Measurements from ENCODE around the gene ASF1A.
A peak's percentile ranks its signal among the peaks of the same experiment; 100 is the strongest.

Gene ASF1A

DNA sequence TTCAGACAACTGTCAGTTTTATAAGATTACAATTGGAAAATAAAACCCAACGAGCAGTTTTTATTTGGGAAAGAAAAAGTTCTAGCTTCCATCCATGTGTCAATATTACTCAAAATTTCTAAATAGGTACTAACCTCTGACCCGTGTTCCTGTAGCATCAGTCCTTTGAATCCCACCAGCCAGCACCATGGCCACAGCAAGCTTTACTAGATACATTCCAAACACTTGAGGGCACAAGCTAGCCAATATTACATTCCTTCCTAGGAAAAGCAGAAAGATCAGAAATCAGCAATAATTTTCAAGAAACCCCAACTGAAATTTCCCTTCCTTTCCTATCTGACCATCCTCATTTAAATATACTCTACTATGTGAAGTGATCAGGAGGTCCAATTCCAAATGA lies 19.2 kb downstream of the ASF1A start:
- no peak for DNase-seq (ENCODE audit: low read depth, low spot score)

DNA sequence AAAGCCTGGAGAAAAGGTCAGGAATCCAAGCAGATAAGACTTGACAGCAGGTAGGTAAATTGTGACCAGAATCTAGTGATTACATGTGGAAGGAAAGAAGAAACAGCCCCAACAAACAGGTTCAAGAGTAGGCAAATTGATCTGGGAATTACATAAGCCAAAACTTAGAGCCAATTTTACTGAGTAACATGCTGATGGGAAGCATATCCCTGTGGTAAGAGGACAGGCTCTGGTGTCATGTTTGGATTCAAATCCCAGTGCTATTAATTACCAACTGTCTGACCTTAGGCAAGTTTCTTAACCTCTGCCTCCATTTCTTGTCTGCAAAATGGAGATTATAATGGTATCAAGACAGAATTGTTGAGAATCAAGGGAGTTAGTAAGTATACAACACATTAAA lies 20.6 kb downstream of the ASF1A start:
- no peak for DNase-seq (ENCODE audit: low read depth, low spot score)

DNA sequence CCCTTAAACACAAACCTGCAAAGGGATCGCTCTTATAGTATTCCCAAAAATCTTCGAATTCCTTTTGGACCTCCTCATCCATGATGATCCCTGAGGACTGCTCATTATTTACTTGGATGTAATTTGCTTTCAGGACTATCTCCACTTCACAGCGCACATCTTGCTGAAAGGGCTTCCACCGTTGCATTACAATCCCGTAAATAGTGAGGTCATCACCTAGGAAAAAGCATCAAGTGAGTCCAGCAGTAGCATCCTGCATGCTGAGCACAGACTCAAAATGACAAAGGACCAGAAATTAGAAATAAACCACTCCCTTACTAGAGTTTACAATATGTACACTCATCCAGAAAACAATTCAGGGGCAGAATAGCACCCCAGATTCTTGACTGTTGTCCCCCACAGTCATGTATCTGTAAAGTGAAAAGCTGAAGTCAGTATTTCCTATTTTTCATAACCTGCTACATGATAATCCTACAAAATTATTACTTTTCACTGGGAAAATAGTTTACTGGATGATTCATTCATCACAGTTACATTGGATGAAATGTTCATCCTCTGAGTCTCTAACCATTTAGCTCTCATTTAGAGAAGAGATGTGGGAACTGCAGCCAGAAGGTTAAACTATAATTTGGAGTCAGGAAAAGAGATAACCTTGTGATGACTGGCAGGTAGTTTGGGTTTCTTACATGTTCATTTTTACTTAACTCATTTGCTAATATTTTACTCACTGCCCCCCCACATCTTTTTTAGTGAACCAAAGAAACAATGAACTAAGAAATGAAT lies 23.8 kb downstream of the ASF1A start:
- no peak for DNase-seq (ENCODE audit: low read depth, low spot score)

DNA sequence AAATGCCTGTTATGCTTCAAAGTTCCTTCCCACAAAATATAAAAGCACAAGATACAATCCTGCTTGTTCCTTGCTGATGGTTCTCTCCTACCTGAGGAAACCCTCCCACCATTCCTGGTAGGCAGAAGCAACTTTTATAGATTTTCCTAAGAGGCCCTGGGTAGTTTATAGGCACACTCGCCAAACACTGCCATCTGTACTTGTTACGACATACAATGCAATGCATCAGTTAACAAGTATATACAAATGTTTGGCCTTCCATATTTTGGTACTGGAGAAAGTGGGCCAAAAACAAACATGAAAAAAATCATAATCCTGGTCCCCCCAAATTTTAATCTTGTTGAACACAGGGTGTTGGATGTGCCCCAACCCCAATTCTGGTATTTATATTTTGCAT lies 24.4 kb downstream of the ASF1A start:
- DNase-seq (ENCODE audit: low read depth, low spot score) = no peak

DNA sequence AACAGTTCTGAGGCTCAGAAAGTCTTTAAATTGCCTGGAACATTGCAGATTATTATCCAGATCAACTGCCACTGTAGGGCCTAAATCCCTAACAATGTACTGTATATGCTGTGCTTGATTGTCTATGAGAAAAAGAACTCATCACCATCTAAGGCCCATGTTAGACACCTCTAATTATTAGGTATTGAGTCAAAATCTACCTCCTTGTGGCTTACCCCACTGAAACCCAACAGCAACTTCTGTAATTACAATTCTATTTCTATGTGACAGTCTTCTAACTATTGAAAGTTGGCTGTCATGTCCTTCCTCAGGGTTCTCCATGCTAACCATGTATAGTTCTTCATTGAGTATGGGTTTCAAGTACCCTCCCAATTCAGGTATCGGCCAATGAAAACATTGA lies 27.1 kb downstream of the ASF1A start:
- DNase-seq (ENCODE audit: low read depth, low spot score) = no peak

DNA sequence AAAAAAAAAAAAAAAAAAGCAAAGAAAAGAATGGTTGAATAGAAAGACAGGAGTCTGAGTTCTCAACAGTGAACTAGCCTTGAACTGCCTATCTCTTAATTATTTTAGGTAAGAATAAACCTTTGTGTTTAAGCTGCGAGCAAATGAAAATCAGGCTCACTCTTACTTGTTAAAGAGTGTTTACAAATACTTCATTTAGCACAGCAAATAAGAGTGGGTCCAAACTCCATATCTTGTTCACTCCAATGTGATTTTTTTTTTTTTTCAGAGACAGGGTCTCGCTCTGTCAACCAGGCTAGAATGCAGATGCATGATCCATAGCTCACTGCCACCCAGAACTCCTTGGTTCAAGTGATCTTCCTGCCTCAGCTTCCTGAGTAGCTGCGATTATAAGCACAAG lies 29.1 kb downstream of the ASF1A start:
- no peak for DNase-seq (ENCODE audit: low read depth, low spot score)

DNA sequence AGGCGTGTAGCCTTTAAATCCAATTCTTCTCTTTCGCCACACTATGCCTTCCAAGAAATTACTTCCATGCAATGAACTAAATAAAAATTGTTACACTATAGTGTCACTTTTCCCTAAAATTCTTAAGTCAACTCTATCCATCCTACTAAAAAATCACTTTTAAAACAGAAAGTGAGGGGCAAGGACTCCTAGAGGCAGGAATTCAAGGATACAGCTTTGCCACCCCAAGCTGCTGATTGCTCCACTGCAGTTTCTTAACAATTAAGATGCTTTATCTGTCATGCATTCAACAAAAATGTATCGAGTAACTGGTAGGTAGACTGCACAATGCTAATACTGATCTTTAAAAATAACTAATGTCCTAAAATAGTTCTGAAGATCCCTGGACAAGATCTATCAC lies 36.7 kb downstream of the ASF1A start:
- no peak for DNase-seq (ENCODE audit: low read depth, low spot score)

DNA sequence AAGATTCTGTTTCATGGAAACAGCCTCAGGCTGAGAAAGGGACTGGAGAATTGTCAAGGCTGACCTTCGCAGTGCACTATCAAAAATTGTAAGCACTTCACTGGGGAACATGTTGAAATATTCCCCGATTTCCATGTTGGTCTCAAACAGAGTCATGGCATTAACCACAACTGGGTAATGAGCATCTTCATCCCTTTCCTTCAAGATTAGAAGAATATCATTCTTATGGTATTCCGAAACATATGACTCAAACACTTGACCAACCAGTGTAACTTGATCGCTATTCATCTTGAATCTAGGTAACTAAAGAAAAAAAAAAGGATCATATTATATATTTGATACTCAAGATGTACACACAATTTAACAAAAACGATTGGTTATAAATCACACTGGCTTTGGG lies 37.5 kb downstream of the ASF1A start:
- DNase-seq (ENCODE audit: low read depth, low spot score) = no peak

DNA sequence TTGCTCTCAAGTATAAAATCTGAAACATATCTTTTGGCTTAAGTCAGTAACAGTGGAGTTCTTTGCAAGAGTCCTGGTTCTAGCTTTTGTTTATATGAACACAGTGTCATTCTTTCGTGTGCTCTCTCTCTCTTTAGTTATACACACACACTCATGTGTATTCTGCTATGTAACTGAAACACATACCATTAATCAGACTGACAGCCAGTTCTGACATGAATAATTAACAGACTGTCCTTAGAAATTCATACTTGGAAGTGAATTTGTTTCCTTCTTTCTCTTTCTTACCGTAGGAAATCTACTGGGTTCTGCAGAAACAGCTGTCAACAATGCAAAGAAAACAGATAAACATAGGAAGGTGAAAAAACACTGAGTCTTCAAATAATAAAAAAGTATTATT lies 38.5 kb downstream of the ASF1A start:
- DNase-seq (ENCODE audit: low read depth, low spot score) = no peak

DNA sequence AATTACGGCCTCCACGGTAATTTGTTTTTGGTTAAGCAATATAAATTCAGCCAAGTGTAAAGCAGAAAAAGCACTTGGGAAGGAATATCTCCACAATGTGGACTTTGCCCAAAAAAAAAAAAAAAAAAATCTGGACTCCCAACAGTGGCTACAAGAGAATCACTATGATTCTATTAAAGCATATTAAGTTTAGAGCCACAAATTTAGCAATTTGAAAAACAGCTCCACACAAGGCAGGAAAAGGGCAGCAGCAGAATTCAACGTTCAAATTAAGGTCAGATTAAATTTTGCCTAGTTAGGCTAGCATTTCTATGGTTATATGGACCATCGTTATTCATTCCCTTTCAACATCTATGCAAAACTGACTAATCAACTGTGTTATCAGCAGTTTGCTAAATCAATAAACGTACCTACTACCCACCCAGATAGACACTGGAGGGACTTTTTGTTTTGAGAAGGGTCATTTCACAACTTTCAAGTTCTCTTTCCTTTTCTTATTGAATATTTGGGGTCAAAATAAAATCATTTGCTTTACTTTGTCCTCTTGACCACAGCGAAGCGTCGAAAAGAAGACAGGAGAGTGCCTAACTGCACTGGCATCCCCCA lies 40.0 kb downstream of the ASF1A start:
- no peak for DNase-seq (ENCODE audit: low read depth, low spot score)

DNA sequence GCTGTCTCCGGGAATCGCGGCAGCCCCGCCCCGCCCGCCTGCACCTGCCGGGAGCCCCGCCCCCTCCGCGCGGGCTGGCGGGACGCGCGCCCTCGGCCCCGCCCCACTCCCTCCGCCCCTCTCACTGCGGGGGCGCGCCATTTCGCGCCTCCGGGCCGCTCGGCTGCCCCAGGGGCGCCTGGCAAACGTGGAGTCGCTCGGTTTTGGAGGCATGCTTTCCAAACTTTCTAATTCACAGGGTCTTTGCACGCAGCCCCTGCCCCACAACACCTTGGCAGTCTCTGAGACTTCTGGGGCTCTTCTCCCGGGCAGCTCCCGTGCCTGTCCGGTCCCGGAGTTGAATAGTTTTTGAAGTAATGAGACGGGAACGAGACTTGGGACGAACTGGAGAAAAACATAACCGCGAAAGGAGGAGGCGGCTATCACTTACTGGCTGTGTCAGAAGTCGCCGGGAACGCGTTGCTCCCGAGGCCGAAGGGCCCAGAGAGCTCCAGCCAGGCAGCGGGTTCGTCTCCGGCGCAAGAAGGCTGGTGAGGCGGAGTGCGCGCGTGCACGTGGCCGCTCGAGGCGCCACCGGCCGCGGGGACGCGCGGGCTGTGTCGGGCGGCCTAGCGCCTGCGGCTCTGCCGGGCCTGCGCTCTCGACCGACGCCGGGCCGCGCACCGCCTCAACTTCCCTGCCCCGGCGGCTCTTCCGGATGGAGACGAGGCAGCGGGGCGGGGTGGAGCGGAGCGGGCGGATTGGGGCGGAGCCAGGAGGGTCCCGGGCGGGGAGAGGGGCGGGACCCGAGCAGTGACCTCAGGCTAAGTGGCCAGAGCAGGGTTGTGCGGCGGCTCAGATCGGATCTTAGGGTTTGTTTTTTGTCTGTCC lies 40.7 kb downstream of the ASF1A start, which contains the start of gene MCM9:
Gene MCM9 (minus strand): TSS at position 699 of the 870 bp plus-strand sequence. CDS start 3,436 bp downstream, outside the sequence.
- peak; percentile 74 for DNase-seq (ENCODE audit: low read depth, low spot score)

DNA sequence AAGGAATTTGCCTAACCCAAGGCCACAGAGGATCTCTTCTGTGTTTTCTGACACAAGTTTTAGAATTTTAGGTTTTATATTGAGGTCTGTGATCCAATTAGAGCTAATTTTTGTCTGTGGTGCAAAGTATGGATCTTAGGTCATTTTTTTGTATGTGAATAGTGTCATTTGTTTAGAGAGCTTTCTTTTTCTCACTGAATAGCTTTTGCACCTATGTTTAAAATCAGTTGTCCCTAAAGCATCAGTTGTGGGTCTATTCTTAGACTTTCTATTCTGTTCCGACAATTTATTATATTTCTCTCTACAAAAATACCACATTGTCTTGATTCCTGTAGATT lies 41.3 kb downstream of the ASF1A start:
- no peak for DNase-seq (ENCODE audit: low read depth, low spot score)

DNA sequence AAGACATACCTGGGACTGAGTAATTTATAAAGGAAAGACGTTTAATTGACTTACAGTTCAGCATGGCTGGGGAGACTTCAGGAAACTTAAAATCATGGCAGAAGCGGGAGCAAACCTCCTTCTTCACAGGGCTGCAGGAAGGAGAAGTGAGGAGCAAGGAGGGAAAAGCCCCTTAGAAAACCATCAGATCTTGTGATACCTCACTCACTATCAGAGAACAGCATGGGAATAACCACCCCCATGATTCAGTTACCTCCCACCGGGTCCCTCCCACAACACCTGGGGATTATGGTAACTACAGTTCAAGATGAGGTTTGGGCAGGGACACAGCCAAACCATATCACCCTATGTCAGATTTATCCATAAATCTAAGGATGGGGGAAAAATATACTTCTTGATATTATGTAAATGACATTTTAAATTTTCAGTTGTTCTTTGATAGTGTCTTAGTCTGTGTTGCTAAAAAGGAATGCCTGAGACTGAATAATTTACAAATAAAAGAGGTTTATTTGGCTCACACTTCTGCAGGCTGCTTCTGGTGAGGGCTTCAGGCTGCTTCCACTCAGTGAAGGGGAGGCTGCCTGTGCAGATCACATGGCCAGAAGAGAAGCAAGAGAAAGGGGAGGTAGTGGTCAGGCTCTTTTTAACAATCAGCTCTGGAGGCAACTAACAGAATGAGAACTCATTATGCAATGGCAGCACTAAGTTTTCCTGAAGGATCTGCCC lies 42.2 kb downstream of the ASF1A start:
- DNase-seq (ENCODE audit: low read depth, low spot score) = no peak

DNA sequence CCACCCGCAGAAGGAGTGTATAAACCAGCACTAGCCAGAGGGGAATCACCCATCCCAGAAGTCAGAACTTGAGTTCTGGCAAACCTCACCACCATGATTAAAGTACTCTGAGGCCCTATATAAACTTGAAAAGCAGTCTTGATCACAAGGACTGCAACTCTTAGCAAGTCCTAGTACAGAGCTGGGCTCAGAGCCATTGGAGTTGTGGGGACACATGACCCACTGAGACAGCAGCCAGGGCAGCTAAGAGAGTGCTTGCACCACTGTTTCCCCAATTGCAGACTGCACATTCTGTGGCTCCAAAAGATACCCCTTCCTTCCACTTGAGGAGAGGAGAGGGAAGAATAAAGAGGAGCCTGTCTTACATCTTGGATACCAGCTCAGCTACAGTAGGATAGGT lies 45.7 kb downstream of the ASF1A start:
- DNase-seq (ENCODE audit: low read depth, low spot score) = no peak

DNA sequence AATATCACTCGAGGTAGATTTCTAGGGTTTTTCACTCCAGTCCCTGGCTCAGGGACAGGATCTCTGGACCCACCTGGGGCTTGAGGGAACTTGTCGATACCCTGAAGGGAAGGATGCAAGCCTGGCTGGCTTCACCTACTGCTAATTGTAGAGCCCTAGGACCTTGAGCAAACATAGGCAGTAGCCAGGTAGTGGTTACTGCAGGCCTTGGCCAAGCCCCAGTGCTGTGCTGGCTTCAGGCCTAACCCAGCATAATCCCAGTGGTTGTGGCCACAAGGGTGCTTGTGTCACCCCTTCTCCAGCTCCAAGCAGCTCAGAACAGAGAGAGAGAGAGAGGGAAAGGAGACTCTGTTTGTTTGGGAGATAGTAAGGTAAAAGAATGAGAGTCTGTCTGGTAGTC lies 46.8 kb downstream of the ASF1A start:
- DNase-seq (ENCODE audit: low read depth, low spot score) = no peak

DNA sequence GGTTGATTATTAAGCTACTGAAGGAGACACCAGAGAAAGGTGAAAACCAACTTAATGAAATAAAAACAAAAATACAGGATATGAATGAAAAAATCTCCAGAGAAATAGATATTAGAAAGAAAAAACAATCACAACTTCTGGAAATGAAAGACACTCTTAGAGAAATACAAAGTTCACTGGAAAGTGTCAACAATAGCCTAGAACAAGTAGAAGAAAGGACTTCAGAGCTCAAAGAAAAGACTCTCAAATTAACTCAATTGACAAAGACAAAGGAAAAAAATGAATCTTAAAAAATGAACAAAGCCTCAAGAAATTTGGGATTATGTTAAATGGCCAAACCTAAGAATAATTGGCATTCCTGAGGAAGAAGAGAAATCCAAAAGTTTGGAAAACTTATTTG lies 51.3 kb downstream of the ASF1A start:
- DNase-seq (ENCODE audit: low read depth, low spot score) = no peak

DNA sequence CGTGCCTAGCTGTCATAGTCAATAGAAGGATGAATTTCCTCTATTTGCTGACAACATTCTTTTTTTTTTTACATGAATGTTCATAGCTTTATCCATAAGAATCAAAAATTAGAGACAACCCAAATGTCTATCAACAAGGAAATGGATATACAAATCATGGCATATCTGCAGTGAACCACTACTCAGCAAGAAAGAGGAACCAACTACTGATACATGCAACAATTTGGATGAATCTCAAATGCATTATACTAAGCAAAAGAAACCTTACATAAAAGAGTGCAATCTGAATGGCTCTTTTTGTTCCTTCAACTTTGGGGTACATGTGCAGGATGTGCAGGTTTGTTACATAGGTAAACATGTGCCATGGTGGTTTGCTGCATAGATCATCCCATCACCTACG lies 58.7 kb downstream of the ASF1A start:
- no peak for DNase-seq (ENCODE audit: low read depth, low spot score)

DNA sequence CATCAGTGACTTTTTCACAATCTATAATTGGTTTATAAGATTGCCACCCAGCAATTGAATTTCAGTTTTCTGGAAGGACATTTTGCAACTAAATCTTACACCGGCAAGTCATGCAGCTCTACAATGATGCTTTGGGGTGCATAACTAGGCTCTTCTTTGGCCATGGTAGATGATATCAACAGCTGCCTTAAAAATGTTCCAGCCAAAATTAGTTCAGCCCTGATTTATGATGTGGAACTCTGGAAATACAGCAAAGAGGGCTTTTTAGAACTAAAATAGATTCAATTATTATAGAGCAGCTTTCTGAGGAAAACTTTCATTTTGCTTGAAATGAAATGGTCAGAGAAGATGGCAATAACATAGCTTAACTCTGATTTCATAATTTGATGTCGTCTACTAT lies 59.4 kb downstream of the ASF1A start:
- no peak for DNase-seq (ENCODE audit: low read depth, low spot score)

Data from activated naive CD8-positive, alpha-beta T cell treated with anti-CD3 and anti-CD28 coated beads, Interleukin-2, amount 50 U/mL, for 16 hours (primary cell).